ENCODE results near the gene UPK3BL2.
"Not testable (repeated sequence)": the region's sequence is repeated elsewhere in the genome, so short reads cannot be mapped to it uniquely, and the experiment has no call there.

UPK3BL2 gene

GRCh38 chr7:102515889-102516288 lies 27.6 kb downstream of the UPK3BL2 start:
- H3K9me3 ChIP-seq; H3K4me1 ChIP-seq; in situ Hi-C loops (cut with MboI; ENCODE audit: low sequenced_read_pairs); H3K36me3 ChIP-seq (replicated peaks); H3K4me3 ChIP-seq; H3K27me3 ChIP-seq (ENCODE audit: low read depth); DNase-seq (ENCODE audit: low spot score in 2 of 2): not testable (repeated sequence)

- H3K9me3 ChIP-seq; in situ Hi-C loops (cut with MboI; ENCODE audit: low sequenced_read_pairs); H3K36me3 ChIP-seq (replicated peaks); H3K4me1 ChIP-seq; H3K4me3 ChIP-seq; DNase-seq (ENCODE audit: low spot score in 2 of 2); H3K27me3 ChIP-seq (ENCODE audit: low read depth): not testable (repeated sequence)
Measured at GRCh38 chr7:102514881-102515721, 28.4 kb downstream of the UPK3BL2 start.

DNA sequence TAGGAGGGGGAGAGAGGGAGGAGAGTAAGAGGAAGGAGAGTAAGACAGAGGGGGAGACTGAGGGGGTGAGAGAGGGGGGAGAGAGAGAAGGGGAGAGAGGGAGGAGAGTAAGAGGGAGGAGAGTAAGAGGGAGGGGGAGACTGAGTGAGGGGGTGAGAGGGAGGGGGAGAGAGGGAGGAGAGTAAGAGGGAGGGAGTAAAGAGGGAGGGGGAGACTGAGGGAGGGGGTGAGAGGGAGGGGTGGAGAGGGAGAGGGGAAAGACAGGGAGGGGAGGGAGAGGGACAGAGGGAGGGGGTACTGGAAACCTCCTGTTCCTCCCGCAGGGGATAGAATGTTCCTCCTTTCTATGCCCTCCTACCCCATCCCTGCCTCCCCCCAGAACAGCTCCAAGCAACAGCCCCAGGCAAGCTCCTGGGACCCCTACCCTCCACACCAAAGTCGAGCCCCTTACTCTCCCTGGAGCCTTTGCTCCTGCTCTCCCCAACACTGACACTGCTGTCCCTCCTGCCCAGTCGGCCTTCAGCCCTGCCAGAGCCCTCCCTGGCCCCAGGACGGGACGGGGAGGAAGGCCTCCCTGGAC lies 30.8 kb downstream of the UPK3BL2 start:
- H3K4me3 ChIP-seq; H3K36me3 ChIP-seq (replicated peaks); H3K4me1 ChIP-seq; in situ Hi-C loops (cut with MboI; ENCODE audit: low sequenced_read_pairs); H3K27me3 ChIP-seq (ENCODE audit: low read depth); H3K9me3 ChIP-seq: not testable (repeated sequence)
- peak; percentile 2 to 15 for DNase-seq (ENCODE audit: low spot score in 2 of 2)

GRCh38 chr7:102511860-102512522 lies 31.5 kb downstream of the UPK3BL2 start:
- in situ Hi-C loops (cut with MboI; ENCODE audit: low sequenced_read_pairs): not testable (repeated sequence)

GRCh38 chr7:102510575-102510974 lies 32.9 kb downstream of the UPK3BL2 start:
- H3K4me1 ChIP-seq; in situ Hi-C loops (cut with MboI; ENCODE audit: low sequenced_read_pairs); DNase-seq (ENCODE audit: low spot score in 2 of 2); H3K9me3 ChIP-seq; H3K4me3 ChIP-seq; H3K27me3 ChIP-seq (ENCODE audit: low read depth); H3K36me3 ChIP-seq (replicated peaks): not testable (repeated sequence)

More at GRCh38 chr7:102511860-102512522, 31.5 kb downstream of the UPK3BL2 start:
- H3K4me1 ChIP-seq; DNase-seq (ENCODE audit: low spot score in 2 of 2); H3K4me3 ChIP-seq; H3K9me3 ChIP-seq; H3K27me3 ChIP-seq (ENCODE audit: low read depth); H3K36me3 ChIP-seq (replicated peaks): not testable (repeated sequence)

DNA sequence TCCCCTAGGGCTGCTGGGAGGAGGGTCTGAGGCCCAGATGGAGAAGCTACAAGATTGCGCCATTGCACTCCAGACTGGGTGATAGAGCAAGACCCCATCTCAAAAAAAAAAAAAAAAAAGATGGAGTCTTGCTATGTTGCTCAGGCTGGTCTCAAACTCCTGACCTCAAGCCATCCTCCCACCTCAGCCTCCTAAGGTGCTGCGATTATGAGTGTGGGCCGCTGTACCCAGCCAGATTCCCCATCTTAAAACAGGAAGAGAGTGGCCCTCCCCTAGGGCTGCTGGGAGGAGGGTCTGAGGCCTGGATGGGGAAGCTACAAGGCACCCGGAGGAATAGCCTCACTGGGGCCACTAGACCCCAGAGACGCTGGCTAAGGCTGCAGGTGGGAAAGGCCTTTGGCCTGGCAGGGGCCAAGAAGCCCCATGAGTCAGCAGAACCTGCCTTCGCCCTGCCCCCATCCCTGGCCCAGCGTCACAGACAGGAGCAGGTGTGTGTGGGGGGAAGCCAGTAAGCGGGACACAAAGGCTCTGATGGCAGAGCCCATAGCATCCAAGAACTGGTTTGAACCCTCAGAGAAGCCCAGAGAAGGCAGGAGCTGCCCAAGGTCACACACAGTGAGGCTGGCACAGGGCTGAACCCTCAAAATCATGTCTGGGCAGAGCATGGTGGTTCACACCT lies 35.9 kb downstream of the UPK3BL2 start:
- DNase-seq (ENCODE audit: low spot score in 2 of 2); H3K9me3 ChIP-seq; in situ Hi-C loops (cut with MboI; ENCODE audit: low sequenced_read_pairs); H3K4me3 ChIP-seq; H3K36me3 ChIP-seq (replicated peaks); H3K4me1 ChIP-seq; H3K27me3 ChIP-seq (ENCODE audit: low read depth): not testable (repeated sequence)

- DNase-seq (ENCODE audit: low spot score in 2 of 2): not testable (repeated sequence)
Measured at GRCh38 chr7:102505298-102506185, 38.0 kb downstream of the UPK3BL2 start.

DNA sequence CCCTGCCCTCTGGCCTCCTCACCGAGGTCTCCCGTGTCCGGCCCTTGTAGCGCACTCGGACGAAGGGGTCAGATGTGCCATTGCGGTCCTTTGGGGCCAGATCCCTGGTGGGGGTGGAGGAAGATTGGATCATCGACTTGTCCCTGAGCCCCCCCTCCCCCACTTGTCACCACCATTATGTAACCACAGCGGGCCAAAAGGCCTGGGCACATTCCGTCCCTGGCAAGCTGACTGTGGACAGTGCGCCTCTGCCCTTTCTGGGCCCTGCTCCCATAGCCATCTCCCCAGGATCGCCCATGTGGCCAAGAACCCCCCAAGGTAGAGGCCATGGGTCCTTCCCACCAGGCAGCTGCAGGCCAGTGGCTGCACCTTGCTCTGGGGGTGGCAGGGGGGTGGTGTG lies 40.4 kb downstream of the UPK3BL2 start:
- H3K9me3 ChIP-seq; H3K36me3 ChIP-seq (replicated peaks); H3K4me1 ChIP-seq; DNase-seq (ENCODE audit: low spot score in 2 of 2); H3K27me3 ChIP-seq (ENCODE audit: low read depth); in situ Hi-C loops (cut with MboI; ENCODE audit: low sequenced_read_pairs); H3K4me3 ChIP-seq: not testable (repeated sequence)

More at GRCh38 chr7:102505298-102506185, 38.0 kb downstream of the UPK3BL2 start:
- H3K27me3 ChIP-seq (ENCODE audit: low read depth); H3K4me3 ChIP-seq; H3K4me1 ChIP-seq; in situ Hi-C loops (cut with MboI; ENCODE audit: low sequenced_read_pairs); H3K36me3 ChIP-seq (replicated peaks); H3K9me3 ChIP-seq: not testable (repeated sequence)

DNA sequence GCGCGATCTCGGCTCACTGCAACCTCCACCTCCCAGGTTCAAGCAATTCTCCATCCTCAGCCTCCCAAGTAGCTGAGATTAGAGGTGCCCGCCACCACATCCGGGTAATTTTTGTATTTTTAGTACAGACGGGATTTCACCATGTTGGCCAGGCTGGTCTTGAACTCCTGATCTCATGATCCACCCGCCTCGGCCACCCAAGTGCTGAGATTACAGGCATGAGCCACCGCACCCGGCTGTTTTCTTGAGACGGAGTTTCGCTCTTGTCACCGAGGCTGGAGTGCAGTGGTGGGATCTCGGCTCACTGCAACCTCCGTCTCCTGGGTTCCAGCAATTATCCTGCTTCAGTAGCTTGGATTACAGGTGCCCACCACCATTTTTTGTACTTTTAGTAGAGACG lies 45.2 kb downstream of the UPK3BL2 start:
- H3K4me3 ChIP-seq; H3K27me3 ChIP-seq (ENCODE audit: low read depth); in situ Hi-C loops (cut with MboI; ENCODE audit: low sequenced_read_pairs); H3K36me3 ChIP-seq (replicated peaks); DNase-seq (ENCODE audit: low spot score in 2 of 2); H3K9me3 ChIP-seq; H3K4me1 ChIP-seq: not testable (repeated sequence)

DNA sequence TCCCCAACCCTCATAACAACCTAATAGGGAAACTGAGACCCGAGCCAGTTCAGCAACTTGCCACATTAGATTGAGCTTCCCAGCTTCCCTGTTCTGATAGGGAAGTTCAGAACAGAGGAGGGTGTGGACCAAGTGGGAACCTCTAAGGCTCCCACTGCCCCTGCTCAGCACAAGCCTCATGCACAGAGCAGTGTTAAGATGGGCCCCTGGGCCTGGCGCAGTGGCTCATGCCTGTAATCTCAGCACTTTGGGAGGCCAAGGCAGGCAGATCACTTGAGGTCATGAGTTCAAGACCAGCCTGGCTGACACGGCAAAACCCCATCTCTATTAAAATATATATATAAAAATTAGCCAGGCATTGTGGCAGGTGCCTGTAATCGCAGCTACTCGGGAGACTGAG lies 46.2 kb downstream of the UPK3BL2 start:
- H3K4me3 ChIP-seq; H3K4me1 ChIP-seq; H3K9me3 ChIP-seq; in situ Hi-C loops (cut with MboI; ENCODE audit: low sequenced_read_pairs); H3K36me3 ChIP-seq (replicated peaks); H3K27me3 ChIP-seq (ENCODE audit: low read depth); DNase-seq (ENCODE audit: low spot score in 2 of 2): not testable (repeated sequence)

- H3K27me3 ChIP-seq (ENCODE audit: low read depth); H3K4me3 ChIP-seq; H3K4me1 ChIP-seq; DNase-seq (ENCODE audit: low spot score in 2 of 2); in situ Hi-C loops (cut with MboI; ENCODE audit: low sequenced_read_pairs); H3K36me3 ChIP-seq (replicated peaks); H3K9me3 ChIP-seq: not testable (repeated sequence)
Measured at GRCh38 chr7:102496861-102497260, 46.6 kb downstream of the UPK3BL2 start.

DNA sequence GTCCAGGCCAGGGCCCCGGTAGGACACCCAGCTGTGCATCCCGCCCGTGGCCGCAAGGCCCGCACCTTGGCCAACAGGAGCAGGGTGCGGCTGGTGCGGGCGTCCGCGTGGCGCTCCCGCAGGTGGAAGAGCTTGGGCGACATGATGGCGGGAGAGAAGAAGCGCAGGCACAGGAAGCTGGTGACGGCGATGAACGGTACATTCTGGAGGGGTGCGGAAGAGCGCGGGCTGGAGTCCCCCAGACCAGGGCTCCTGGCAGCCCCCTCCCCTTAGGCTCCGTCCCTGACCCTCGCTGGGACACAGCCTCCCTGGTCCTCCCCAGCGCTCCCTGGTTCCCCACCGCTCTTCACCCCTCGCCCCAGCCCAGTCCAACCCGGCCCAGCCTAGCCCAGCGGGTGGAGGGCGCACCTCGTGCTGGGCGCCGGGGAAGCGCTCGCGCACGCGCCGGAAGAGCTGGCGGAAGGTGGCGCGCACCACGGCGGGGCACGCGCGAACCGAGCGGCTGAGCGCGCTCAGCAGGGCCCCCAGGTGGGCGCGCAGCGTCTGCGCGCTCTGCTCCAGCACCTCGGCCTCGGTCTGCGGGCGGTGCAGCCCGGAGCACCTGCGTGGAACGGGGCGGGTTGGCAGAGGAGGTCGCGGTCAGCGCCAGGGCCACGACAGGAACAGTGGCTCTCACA lies 48.9 kb downstream of the UPK3BL2 start:
- H3K36me3 ChIP-seq (replicated peaks); H3K27me3 ChIP-seq (ENCODE audit: low read depth); in situ Hi-C loops (cut with MboI; ENCODE audit: low sequenced_read_pairs); DNase-seq (ENCODE audit: low spot score in 2 of 2); H3K4me1 ChIP-seq; H3K9me3 ChIP-seq; H3K4me3 ChIP-seq: not testable (repeated sequence)

DNA sequence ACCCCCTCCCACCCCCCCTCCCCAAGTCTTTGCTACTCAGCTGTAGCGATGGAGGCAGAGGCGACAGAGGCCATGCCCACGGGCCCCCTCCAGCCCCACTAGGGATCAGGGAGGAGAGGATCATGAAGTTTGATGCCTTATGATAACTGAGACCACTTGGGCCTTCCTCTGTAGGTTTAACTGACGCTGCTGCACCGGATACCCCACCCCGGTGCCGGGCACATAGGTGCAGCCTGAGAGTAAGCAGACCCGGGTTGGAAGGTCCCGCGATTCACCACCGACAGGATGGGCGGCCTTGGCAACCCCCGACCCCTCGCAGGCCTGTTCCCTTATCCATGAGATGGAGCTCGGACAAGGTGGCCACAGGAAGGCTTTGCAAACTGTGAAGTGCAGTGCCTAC lies 49.5 kb downstream of the UPK3BL2 start:
- H3K4me3 ChIP-seq; H3K27me3 ChIP-seq (ENCODE audit: low read depth); DNase-seq (ENCODE audit: low spot score in 2 of 2); H3K9me3 ChIP-seq; in situ Hi-C loops (cut with MboI; ENCODE audit: low sequenced_read_pairs); H3K4me1 ChIP-seq; H3K36me3 ChIP-seq (replicated peaks): not testable (repeated sequence)

Data from HAP-1 (cell line).